WTC11 (cell line): ENCODE data around the gene TMEM164.
"Not testable (repeated sequence)": the region's sequence is repeated elsewhere in the genome, so short reads cannot be mapped to it uniquely, and the experiment has no call there.

Experiments
- CTCF ChIP-seq: fragments of 200-600 bp; IDR thresholded peaks from 2 replicates; pipeline ENCODE4 v1.8.0; 2022; ENCODE audit warnings: antibody characterized with exemption
- MAX ChIP-seq: sonication (generic); formaldehyde crosslinking; IDR thresholded peaks from 2 replicates; pipeline ENCODE4 v1.8.0; 2022; ENCODE audit warnings: mild to moderate bottlenecking, missing genetic modification reagents

DNA sequence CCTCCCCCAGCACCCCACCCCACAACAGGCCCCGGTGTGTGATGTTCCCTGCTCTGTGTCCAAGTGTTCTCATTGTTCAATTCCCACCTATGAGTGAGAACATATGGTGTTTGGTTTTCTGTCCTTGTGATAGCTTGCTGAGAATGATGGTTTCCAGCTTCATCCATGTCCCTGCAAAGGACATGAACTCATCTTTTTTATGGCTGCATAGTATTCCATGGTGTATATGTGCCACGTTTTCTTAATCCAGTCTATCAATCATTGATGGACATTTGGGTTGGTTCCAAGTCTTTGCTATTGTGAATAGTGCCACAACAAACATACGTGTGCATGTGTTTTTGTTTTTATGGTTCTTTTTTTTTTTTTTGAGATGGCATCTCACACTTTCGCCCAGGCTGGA, 17.7 kb upstream of the TMEM164 start:
- not testable (repeated sequence) for TF ChIP-seq CTCF; MAX (CRISPR knock-in tag)
